Cardiac ventricle fibroblast (primary cell): ENCODE data around the gene SPATA6. TPM values are rescaled to one million over a fixed set of nuclear protein-coding genes. Genes with fewer than 3 reads are reported as not detected.

Source experiments
- total RNA-seq: library from RNA; depleted of rRNA; stranded (reverse); fragments of >200 nt; gene quantifications from 2 replicates; pipeline ENCODE4 v1.2.3, GENCODE V29; 2015

The SPATA6 gene
- total RNA-seq, result 10.0 and 15.3 TPM in 2 replicates

DNA sequence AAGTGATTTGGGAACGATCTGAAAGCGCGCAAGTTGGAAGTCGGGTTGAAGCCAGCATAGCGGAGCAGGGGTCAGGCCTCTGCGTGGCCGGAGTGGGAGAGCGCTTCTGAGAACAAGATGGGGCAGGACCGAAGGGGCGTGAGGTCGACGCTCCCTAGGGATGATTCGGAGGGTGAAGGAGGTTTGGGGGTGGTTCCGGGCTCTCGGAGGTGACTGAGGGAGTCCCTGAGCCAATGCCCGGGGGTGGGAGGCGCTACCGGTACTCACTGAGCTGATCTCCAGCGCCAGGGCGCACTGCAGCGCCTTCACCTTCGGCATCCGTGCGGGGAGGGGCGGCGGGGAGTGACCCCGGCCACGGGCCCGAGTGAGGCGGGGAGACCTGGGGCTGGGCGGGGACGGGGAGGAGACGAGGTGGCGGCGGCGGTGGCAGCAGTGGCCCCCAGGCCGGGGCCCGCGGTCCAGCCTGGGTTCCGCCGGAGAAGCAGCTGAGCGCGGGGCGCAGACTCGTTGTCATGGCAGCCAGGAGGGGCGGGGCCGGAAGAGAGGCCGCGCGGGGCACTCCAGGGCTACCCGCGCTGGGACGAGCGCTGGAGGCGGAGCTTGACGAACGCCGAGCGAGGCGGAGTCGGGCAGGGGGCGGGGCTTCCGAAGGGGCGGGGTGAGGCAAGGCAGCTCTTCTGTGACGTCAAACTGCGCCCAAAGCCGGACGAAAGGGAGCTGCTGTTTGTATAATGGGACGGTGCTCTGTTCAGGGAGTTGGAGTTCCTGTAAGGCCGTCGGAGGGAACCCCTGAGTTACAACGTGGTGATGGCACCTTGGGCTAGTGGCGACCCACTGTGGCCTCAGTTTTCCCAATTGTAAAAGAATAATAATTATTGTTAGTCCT, at the start of gene SPATA6:
Gene SPATA6 (minus strand): TSS at position 514 of the 886 bp plus-strand sequence. CDS start 196 bp downstream, at position 318.

Other genes with a start within 250 kb of the SPATA6 start
- not detected in 2 replicates for gene SLC5A9, start 249.5 kb downstream of the SPATA6 start, total RNA-seq